Measurements from ENCODE around the gene EBF4. TPM values are rescaled to one million over a fixed set of nuclear protein-coding genes. Genes with fewer than 3 reads are reported as not detected.
"Not testable (repeated sequence)": the region's sequence is repeated elsewhere in the genome, so short reads cannot be mapped to it uniquely, and the experiment has no call there.

The EBF4 gene
- total RNA-seq, 6 experiments from 2014 or later = 2.8 to 16.6 (median 6.2) TPM

GRCh38 chr20:2671977-2672376, 20.6 kb upstream of the EBF4 start:
- 18% methylated on average over 4 of the region's 4 CpGs for WGBS (ENCODE audit: insufficient coverage, low coverage, low lambda C conversion rate, missing lambda C conversion rate)
- Histone ChIP-seq H3K36me3 (no peaks in the 10 kb centered on the region), H3K27me3 (no peaks in the 10 kb centered on the region), H3K27ac (no peak overlapping the region), H3K9me3 (no peaks in the 10 kb centered on the region), H3K4me3 (no peak overlapping the region), H3K4me1 (no peaks in the 10 kb centered on the region)
- intact Hi-C loops (cut with DNase I) = no loop called here
- TF ChIP-seq POLR2A (IDR thresholded peaks at IDR 0.05) (no peak), CTCF (IDR thresholded peaks at IDR 0.05) (no peak)
- ATAC-seq (no peak), DNase-seq (no peak)

GRCh38 chr20:2672446-2672845, 20.1 kb upstream of the EBF4 start:
- no peaks in the 10 kb centered on the region for H3K36me3 ChIP-seq
- H3K4me1 ChIP-seq = no peaks in the 10 kb centered on the region
- no peak for DNase-seq
- no peak overlapping the region for H3K4me3 ChIP-seq
- ATAC-seq = no peak
- no peak overlapping the region for H3K27ac ChIP-seq
- no peak for TF ChIP-seq POLR2A (IDR thresholded peaks at IDR 0.05)
- TF ChIP-seq CTCF (IDR thresholded peaks at IDR 0.05) = no peak
- no peaks in the 10 kb centered on the region for H3K27me3 ChIP-seq
- 69% methylated on average over 3 of the region's 3 CpGs for WGBS (ENCODE audit: insufficient coverage, low coverage, low lambda C conversion rate, missing lambda C conversion rate)
- intact Hi-C loops (cut with DNase I) = no loop called here
- H3K9me3 ChIP-seq = no peaks in the 10 kb centered on the region

- H3K9me3 ChIP-seq = no peaks in the 10 kb centered on the region
Measured at GRCh38 chr20:2673453-2673852, 19.1 kb upstream of the EBF4 start.

GRCh38 chr20:2680046-2680445, 12.5 kb upstream of the EBF4 start:
- Histone ChIP-seq H3K36me3 (no peaks in the 10 kb centered on the region), H3K4me1 (no peaks in the 10 kb centered on the region), H3K9me3 (no peaks in the 10 kb centered on the region), H3K4me3 (no peak overlapping the region), H3K27ac (no peak overlapping the region), H3K27me3 (no peaks in the 10 kb centered on the region)
- DNase-seq = no peak
- intact Hi-C loops (cut with DNase I) = no loop called here
- no peak for TF ChIP-seq POLR2A (IDR thresholded peaks at IDR 0.05)
- no peak for TF ChIP-seq CTCF (IDR thresholded peaks at IDR 0.05)
- 45% methylated on average over 4 of the region's 4 CpGs for WGBS (ENCODE audit: insufficient coverage, low coverage, low lambda C conversion rate, missing lambda C conversion rate)
- ATAC-seq = no peak

More at GRCh38 chr20:2673453-2673852, 19.1 kb upstream of the EBF4 start:
- WGBS (ENCODE audit: insufficient coverage, low coverage, low lambda C conversion rate, missing lambda C conversion rate) = 64% methylated on average over 3 of the region's 4 CpGs
- no peak overlapping the region for H3K27ac ChIP-seq
- H3K27me3 ChIP-seq = no peaks in the 10 kb centered on the region
- TF ChIP-seq POLR2A (IDR thresholded peaks at IDR 0.05) = no peak
- TF ChIP-seq CTCF (IDR thresholded peaks at IDR 0.05) = no peak
- intact Hi-C loops (cut with DNase I) = no loop called here
- H3K36me3 ChIP-seq = no peaks in the 10 kb centered on the region
- no peaks in the 10 kb centered on the region for H3K4me1 ChIP-seq
- H3K4me3 ChIP-seq = no peak overlapping the region
- ATAC-seq (no peak), DNase-seq (no peak)

- H3K4me3 ChIP-seq; DNase-seq; H3K4me1 ChIP-seq; H3K36me3 ChIP-seq; intact Hi-C loops (cut with DNase I); ATAC-seq; H3K9me3 ChIP-seq; H3K27me3 ChIP-seq; H3K27ac ChIP-seq: not testable (repeated sequence)
- 68% methylated on average over 3 of the region's 3 CpGs for WGBS (ENCODE audit: insufficient coverage, low coverage, low lambda C conversion rate, missing lambda C conversion rate)
Measured at GRCh38 chr20:2682040-2682439, 10.5 kb upstream of the EBF4 start.

- H3K4me3 ChIP-seq; intact Hi-C loops (cut with DNase I); DNase-seq; H3K27me3 ChIP-seq; H3K36me3 ChIP-seq; H3K27ac ChIP-seq; ATAC-seq; H3K9me3 ChIP-seq; H3K4me1 ChIP-seq: not testable (repeated sequence)
- WGBS (ENCODE audit: insufficient coverage, low coverage, low lambda C conversion rate, missing lambda C conversion rate) = 41% methylated on average over 2 of the region's 4 CpGs
Measured at GRCh38 chr20:2684817-2685216, 7.8 kb upstream of the EBF4 start.

All from right lobe of liver (tissue), 6 donors.